CMK (cell line): ENCODE data around the gene CACNG7.

Experiments used
- DNase-seq: peaks from one replicate; pipeline ENCODE4 v3.0.0-alpha.2; 2010; ENCODE audit warnings: low read depth

Gene CACNG7

GRCh38 chr19:53879140-53880081 lies 29.7 kb upstream of the CACNG7 start:
- DNase-seq: peak; percentile 82

GRCh38 chr19:53880711-53881481 lies 28.2 kb upstream of the CACNG7 start:
- DNase-seq: no peak

- DNase-seq: no peak
Measured at GRCh38 chr19:53881482-53882390, 27.3 kb upstream of the CACNG7 start, which contains the start of gene PRKCG. PRKCG (plus strand) TSS chr19:53882197; CDS start chr19:53882495, 298 bp downstream.

- DNase-seq: no peak
Measured at GRCh38 chr19:53882391-53883050, 26.6 kb upstream of the CACNG7 start.

- DNase-seq: no peak
Measured at GRCh38 chr19:53883231-53883661, 25.8 kb upstream of the CACNG7 start.

- DNase-seq: no peak
Measured at GRCh38 chr19:53883741-53884140, 25.3 kb upstream of the CACNG7 start.

GRCh38 chr19:53884256-53884655 lies 24.8 kb upstream of the CACNG7 start:
- DNase-seq: no peak

GRCh38 chr19:53885036-53885435 lies 24.0 kb upstream of the CACNG7 start:
- DNase-seq: no peak

GRCh38 chr19:53892301-53892980 lies 16.6 kb upstream of the CACNG7 start:
- DNase-seq: no peak

- no peak for DNase-seq
Measured at GRCh38 chr19:53892981-53893325, 16.1 kb upstream of the CACNG7 start.

GRCh38 chr19:53894707-53895106 lies 14.4 kb upstream of the CACNG7 start:
- DNase-seq: no peak

GRCh38 chr19:53896682-53897081 lies 12.4 kb upstream of the CACNG7 start:
- no peak for DNase-seq

GRCh38 chr19:53897459-53897858 lies 11.6 kb upstream of the CACNG7 start:
- DNase-seq: no peak

- DNase-seq: no peak
Measured at GRCh38 chr19:53898166-53898565, 10.9 kb upstream of the CACNG7 start.

- DNase-seq: no peak
Measured at GRCh38 chr19:53898636-53899341, 10.3 kb upstream of the CACNG7 start.

- DNase-seq: no peak
Measured at GRCh38 chr19:53900191-53900860, 8.8 kb upstream of the CACNG7 start.

- DNase-seq: no peak
Measured at GRCh38 chr19:53903055-53903680, 5.9 kb upstream of the CACNG7 start.

GRCh38 chr19:53904909-53905308 lies 4.2 kb upstream of the CACNG7 start:
- no peak for DNase-seq

- DNase-seq: no peak
Measured at GRCh38 chr19:53905787-53906186, 3.3 kb upstream of the CACNG7 start.
